Measurements from ENCODE around the gene DLG1. TPM values are rescaled to one million over a fixed set of nuclear protein-coding genes. Genes with fewer than 3 reads are reported as not detected.

Gene DLG1
- total RNA-seq, 4 donors from 2014 or later, result 134 to 211 (median 152) TPM

- H3K36me3 ChIP-seq, result no peaks in the 10 kb centered on the region
- no peak for TF ChIP-seq EP300 (IDR thresholded peaks at IDR 0.05; ENCODE audit: low read depth)
- no peak for TF ChIP-seq POLR2AphosphoS5 (IDR thresholded peaks at IDR 0.05)
- no peak for TF ChIP-seq POLR2A (IDR thresholded peaks at IDR 0.05)
- no peak for TF ChIP-seq CTCF (IDR thresholded peaks at IDR 0.05)
- no peak overlapping the region for H3K27ac ChIP-seq
- in situ Hi-C loops (cut with MboI; ENCODE audit: low pct_ligation_motif_present in 1 of 4, low pct_unique_long_range_greater_than_20kb in 1 of 4, low sequenced_read_pairs in 3 of 4), result loop anchor here (5.0 to 25.0 kb wide), 4 partner anchors 244 to 257 kb away; no protein-coding TSS in a partner anchor
- no peaks in the 10 kb centered on the region for H3K27me3 ChIP-seq
- H3K4me1 ChIP-seq, result peaks cover 0 to 28% (median 13%) of the 10 kb centered on the region in 4 donors
- intact Hi-C loops (cut with DNase I; ENCODE audit: low total_unique reads), result no loop called here
- DNase-seq, result no peak
- 55 to 62% methylated on average over 6 of the region's 6 CpGs for WGBS, 2 donors (ENCODE audit: low coverage in 1 of 2)
- no peaks in the 10 kb centered on the region for H3K9me3 ChIP-seq
- no peak overlapping the region for H3K4me3 ChIP-seq
These were observed 40.1 kb downstream of the DLG1 start for GRCh38 chr3:197258168-197258755.

- intact Hi-C loops (cut with DNase I; ENCODE audit: low total_unique reads), result no loop called here
- DNase-seq, result no peak
- in situ Hi-C loops (cut with MboI; ENCODE audit: low pct_ligation_motif_present in 1 of 4, low pct_unique_long_range_greater_than_20kb in 1 of 4, low sequenced_read_pairs in 3 of 4), result loop anchor here (5.0 to 25.0 kb wide), 4 partner anchors 245 to 257 kb away; no protein-coding TSS in a partner anchor
These were observed 40.7 kb downstream of the DLG1 start for GRCh38 chr3:197257711-197258110.

GRCh38 chr3:197256836-197257444 is 41.5 kb downstream of the DLG1 start:
- peak; percentile 19 for DNase-seq
- H3K9me3 ChIP-seq, result no peaks in the 10 kb centered on the region
- in situ Hi-C loops (cut with MboI; ENCODE audit: low pct_ligation_motif_present in 1 of 4, low pct_unique_long_range_greater_than_20kb in 1 of 4, low sequenced_read_pairs in 3 of 4), result loop anchor here (5.0 to 25.0 kb wide), 4 partner anchors 245 to 258 kb away; no protein-coding TSS in a partner anchor
- TF ChIP-seq EP300 (IDR thresholded peaks at IDR 0.05; ENCODE audit: low read depth) (no peak), CTCF (IDR thresholded peaks at IDR 0.05) (peak; percentile 55 to 74 (median 71))
- no peak overlapping the region for H3K4me3 ChIP-seq
- peaks cover 0 to 28% (median 13%) of the 10 kb centered on the region in 4 donors for H3K4me1 ChIP-seq
- H3K36me3 ChIP-seq, result no peaks in the 10 kb centered on the region
- intact Hi-C loops (cut with DNase I; ENCODE audit: low total_unique reads), result no loop called here
- H3K27ac ChIP-seq, result no peak overlapping the region
- no peaks in the 10 kb centered on the region for H3K27me3 ChIP-seq
- WGBS, 2 donors (ENCODE audit: low coverage in 1 of 2), result 12 to 23% methylated on average over 3 of the region's 3 CpGs

More at GRCh38 chr3:197257711-197258110, 40.7 kb downstream of the DLG1 start:
- Histone ChIP-seq H3K9me3 (no peaks in the 10 kb centered on the region), H3K27me3 (no peaks in the 10 kb centered on the region), H3K4me3 (no peak overlapping the region), H3K27ac (no peak overlapping the region), H3K36me3 (no peaks in the 10 kb centered on the region), H3K4me1 (peaks cover 0 to 28% (median 13%) of the 10 kb centered on the region in 4 donors)
- 68 to 71% methylated on average over 5 of the region's 5 CpGs for WGBS, 2 donors (ENCODE audit: low coverage in 1 of 2)
- no peak for TF ChIP-seq POLR2AphosphoS5 (IDR thresholded peaks at IDR 0.05)
- TF ChIP-seq EP300 (IDR thresholded peaks at IDR 0.05; ENCODE audit: low read depth), result no peak
- no peak for TF ChIP-seq POLR2A (IDR thresholded peaks at IDR 0.05)
- no peak for TF ChIP-seq CTCF (IDR thresholded peaks at IDR 0.05)

GRCh38 chr3:197256104-197256503 is 42.3 kb downstream of the DLG1 start:
- Histone ChIP-seq H3K4me3 (no peak overlapping the region), H3K4me1 (peaks cover 0 to 28% (median 13%) of the 10 kb centered on the region in 4 donors), H3K9me3 (no peaks in the 10 kb centered on the region), H3K27ac (no peak overlapping the region), H3K36me3 (peaks cover 0 to under 1% (median 0%) of the 10 kb centered on the region in 4 donors), H3K27me3 (no peaks in the 10 kb centered on the region)
- intact Hi-C loops (cut with DNase I; ENCODE audit: low total_unique reads), result no loop called here
- WGBS, 2 donors (ENCODE audit: low coverage in 1 of 2), result 80 to 84% methylated on average over 4 of the region's 4 CpGs
- no peak for DNase-seq
- TF ChIP-seq POLR2A (IDR thresholded peaks at IDR 0.05) (no peak), POLR2AphosphoS5 (IDR thresholded peaks at IDR 0.05) (no peak), CTCF (IDR thresholded peaks at IDR 0.05) (no peak), EP300 (IDR thresholded peaks at IDR 0.05; ENCODE audit: low read depth) (no peak)
- in situ Hi-C loops (cut with MboI; ENCODE audit: low pct_ligation_motif_present in 1 of 4, low pct_unique_long_range_greater_than_20kb in 1 of 4, low sequenced_read_pairs in 3 of 4), result loop anchor here (5.0 to 25.0 kb wide), 4 partner anchors 246 to 259 kb away; no protein-coding TSS in a partner anchor

Measured in transverse colon (tissue), 4 donors.